Activated naive CD4-positive, alpha-beta T cell treated with anti-CD3 and anti-CD28 coated beads, Interleukin-2, amount 50 U/mL, for 72 hours (primary cell): ENCODE measurements around the gene TMX4. TPM values are rescaled to one million over a fixed set of nuclear protein-coding genes. Genes with fewer than 3 reads are reported as not detected.

Experiments used
- ATAC-seq, 2 donors: fragments of 150-1000 bp; cut with Tn5 transposase; 2 replicates each; pipeline ENCODE4 v1.10.0; 2021; ENCODE audit warnings: mild to moderate bottlenecking in 2 of 2, moderate library complexity in 2 of 2
- DNase-seq, 2 donors: peaks; one replicate each; pipeline ENCODE4 v3.0.0; 2021 to 2022; ENCODE audit warnings: low spot score in 2 of 2
- H3K27ac Mint-ChIP-seq, 2 donors: one replicate each; pipeline ENCODE4 v1.8.0; 2022; ENCODE audit warnings: mild to moderate bottlenecking in 2 of 2, mixed read lengths in 2 of 2
- H3K36me3 Mint-ChIP-seq, 2 donors: one replicate each; pipeline ENCODE4 v1.8.0; 2022; ENCODE audit warnings: mixed read lengths in 2 of 2
- H3K9me3 Mint-ChIP-seq, 2 donors: one replicate each; pipeline ENCODE4 v1.8.0; 2022; ENCODE audit warnings: mixed read lengths in 2 of 2
- total RNA-seq, 2 donors: library from RNA; stranded (reverse); gene quantifications; one replicate each; pipeline ENCODE4 v1.2.3, GENCODE V29; 2022

Gene TMX4
- total RNA-seq, 2 donors from 2014 or later, result 22.3 to 23.9 TPM

- H3K27ac Mint-ChIP-seq, result no peak within 1 kb of the TSS
- ATAC-seq, result no peak
- no peak for DNase-seq
- no peaks in the 10 kb centered on the region for H3K9me3 Mint-ChIP-seq
- no peaks in the 10 kb centered on the region for H3K36me3 Mint-ChIP-seq
Observed at GRCh38 chr20:7940341-7940740, 79.2 kb downstream of the TMX4 start, which contains the start of gene HAO1. Gene HAO1, minus strand, starts transcription at chr20:7940458. Its CDS starts 36 bp downstream, at chr20:7940422.

DNA sequence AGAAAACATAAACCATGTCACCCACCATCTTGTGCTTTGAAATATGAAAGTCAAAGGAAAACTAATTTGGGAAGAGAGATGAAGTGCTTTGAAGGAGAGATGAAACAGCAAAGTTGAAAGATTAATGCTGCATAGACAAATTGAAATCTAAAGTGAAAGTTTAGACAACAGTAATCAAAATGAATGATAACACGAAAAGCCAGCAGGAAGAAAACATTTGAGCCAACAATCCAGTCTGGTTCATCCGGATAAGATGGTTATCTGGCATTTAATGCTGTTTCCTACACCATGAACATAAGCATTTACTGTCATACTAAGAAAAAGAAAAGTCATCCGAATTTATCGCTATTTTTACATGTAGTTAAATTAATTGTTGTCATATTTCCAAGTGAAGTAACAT, 79.9 kb downstream of the TMX4 start:
- Mint-ChIP-seq H3K27ac (no peak overlapping the region), H3K36me3 (no peaks in the 10 kb centered on the region), H3K9me3 (no peaks in the 10 kb centered on the region)
- DNase-seq (no peak), ATAC-seq (no peak)

DNA sequence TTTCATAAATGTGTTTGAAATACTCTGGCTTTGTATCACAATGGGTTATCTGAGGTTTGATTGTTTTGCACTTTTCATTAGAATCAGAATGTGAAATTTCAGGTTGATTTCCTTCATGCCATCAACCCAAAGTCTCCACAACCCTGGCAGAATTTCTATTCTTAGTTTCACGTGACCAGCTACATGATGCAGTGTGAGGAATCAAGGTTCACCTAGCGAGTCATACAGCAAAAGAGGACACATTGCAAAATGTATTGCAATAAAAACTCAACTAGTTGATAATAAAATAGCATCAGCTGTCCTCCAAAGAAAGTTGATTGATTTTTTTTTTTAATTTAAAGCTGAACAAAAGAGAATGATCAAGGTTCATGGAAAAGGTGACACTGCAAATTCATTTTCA, 81.5 kb downstream of the TMX4 start:
- H3K27ac Mint-ChIP-seq, result no peak overlapping the region
- no peaks in the 10 kb centered on the region for H3K9me3 Mint-ChIP-seq
- DNase-seq (no peak), ATAC-seq (no peak)
- H3K36me3 Mint-ChIP-seq, result no peaks in the 10 kb centered on the region

DNA sequence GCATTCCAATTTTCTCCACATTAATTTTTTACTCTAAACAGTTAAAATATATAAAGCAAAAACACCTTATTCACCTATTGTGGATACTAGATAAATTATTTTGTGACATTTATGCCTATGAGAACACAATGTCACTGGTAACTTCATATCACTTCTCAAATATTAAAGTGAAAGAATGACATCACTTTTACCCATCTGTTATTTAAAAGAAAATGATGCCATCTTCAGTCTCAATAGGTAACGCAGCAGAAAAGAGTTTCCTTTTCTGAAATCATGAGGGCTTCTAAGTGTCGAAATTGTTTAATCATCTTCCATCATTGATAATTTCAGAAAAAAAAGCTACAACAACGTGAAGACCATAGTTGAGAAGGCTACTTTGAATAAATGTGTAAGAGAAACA, 82.2 kb downstream of the TMX4 start:
- ATAC-seq (no peak), DNase-seq (no peak)
- Mint-ChIP-seq H3K36me3 (no peaks in the 10 kb centered on the region), H3K9me3 (no peaks in the 10 kb centered on the region), H3K27ac (no peak overlapping the region)

- ATAC-seq, result no peak
- H3K27ac Mint-ChIP-seq, result no peak overlapping the region
- no peak for DNase-seq
- no peaks in the 10 kb centered on the region for H3K36me3 Mint-ChIP-seq
- H3K9me3 Mint-ChIP-seq, result no peaks in the 10 kb centered on the region
Observed at GRCh38 chr20:7935027-7935551, 84.5 kb downstream of the TMX4 start.

DNA sequence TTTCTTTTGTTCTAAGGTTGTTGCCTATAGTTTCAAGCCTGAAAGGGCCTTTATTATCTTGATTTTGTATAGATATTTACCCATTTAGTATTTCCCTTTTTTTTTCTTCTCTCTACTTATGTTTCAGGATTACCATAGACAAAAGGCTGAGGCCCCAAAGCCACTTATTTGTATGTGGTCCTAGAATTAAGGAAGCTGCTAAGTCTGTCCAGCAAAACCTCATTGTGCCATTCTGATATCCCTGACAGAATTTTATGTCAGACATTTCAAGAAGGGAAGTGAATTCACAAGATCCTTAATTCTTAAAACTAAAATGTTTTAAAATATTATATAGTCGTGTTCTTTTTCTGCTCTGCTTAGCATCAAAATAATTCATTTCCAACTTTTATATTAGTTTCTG, 86.2 kb downstream of the TMX4 start:
- ATAC-seq (no peak), DNase-seq (no peak)
- Mint-ChIP-seq H3K27ac (no peak overlapping the region), H3K9me3 (no peaks in the 10 kb centered on the region), H3K36me3 (no peaks in the 10 kb centered on the region)

DNA sequence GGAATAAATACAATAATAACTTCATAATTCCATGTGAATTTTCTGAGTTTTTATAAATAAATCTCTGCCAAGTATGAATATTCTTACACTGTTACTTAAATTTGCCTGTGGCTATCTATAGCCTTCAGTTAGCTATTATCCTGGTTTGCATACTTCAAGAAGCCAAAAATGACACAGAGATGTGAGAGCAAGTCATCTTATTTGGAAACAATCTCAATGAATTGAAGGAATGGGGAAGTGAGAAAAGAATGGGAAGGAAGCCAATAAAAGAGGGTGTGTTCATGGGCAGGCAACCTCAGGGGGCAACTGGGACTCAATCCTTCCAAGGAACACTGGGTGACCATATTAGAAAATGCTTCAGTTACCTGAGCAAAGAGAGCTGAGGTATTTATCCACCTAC, 89.2 kb downstream of the TMX4 start:
- no peaks in the 10 kb centered on the region for H3K36me3 Mint-ChIP-seq
- no peaks in the 10 kb centered on the region for H3K9me3 Mint-ChIP-seq
- DNase-seq, result no peak
- no peak for ATAC-seq
- H3K27ac Mint-ChIP-seq, result no peak overlapping the region

Other genes with a start within 250 kb of the TMX4 start
- gene HAO1, start 79.3 kb downstream of the TMX4 start, total RNA-seq, result not detected
- 1 to 10 TPM in 1 of 2 donors, under 1 TPM in 1; 0.56 to 2.1 TPM for gene PLCB1, start 112.5 kb upstream of the TMX4 start, total RNA-seq